Lower lobe of right lung (tissue), 2 donors: Measurements from ENCODE around the gene MED13. TPM values are rescaled to one million over a fixed set of nuclear protein-coding genes. Genes with fewer than 3 reads are reported as not detected.

ENCODE experiments used
- ATAC-seq, 2 donors: fragments of 200-7000 bp; cut with Tn5 transposase; one replicate each; pipeline ENCODE4 v1.9.1; 2020 to 2022; ENCODE audit warnings: mild to moderate bottlenecking in 2 of 2, moderate library complexity in 2 of 2
- DNase-seq: peaks from one replicate; pipeline ENCODE4 v3.0.0-alpha.2; 2020
- H3K27ac ChIP-seq: fragments of 200-600 bp; one replicate; pipeline ENCODE4 v1.8.0; 2022
- H3K27me3 ChIP-seq: fragments of 200-600 bp; one replicate; pipeline ENCODE4 v1.8.0; 2022; ENCODE audit warnings: low read depth
- H3K36me3 ChIP-seq: fragments of 200-600 bp; one replicate; pipeline ENCODE4 v1.8.0; 2022; ENCODE audit warnings: mild to moderate bottlenecking
- H3K4me1 ChIP-seq: fragments of 200-600 bp; one replicate; pipeline ENCODE4 v1.8.0; 2022
- H3K4me3 ChIP-seq: fragments of 200-600 bp; one replicate; pipeline ENCODE4 v1.8.0; 2022; ENCODE audit warnings: mild to moderate bottlenecking
- H3K9me3 ChIP-seq: fragments of 200-600 bp; one replicate; pipeline ENCODE4 v1.8.0; 2022
- CTCF ChIP-seq: fragments of 200-600 bp; IDR thresholded peaks from one replicate; pipeline ENCODE4 v1.8.0; 2022; ENCODE audit warnings: antibody characterized with exemption, mild to moderate bottlenecking
- intact Hi-C: fragments of 100-400 bp; cut with DNase I; formaldehyde crosslinking; loops from one replicate; pipeline ENCODE4 v1.11.0; 2022
- total RNA-seq: library from RNA; stranded (reverse); fragmentation: NEBNext Ultra II Directional; extraction: Animal tissue kit (Norgen Biotek cat#: 25700); gene quantifications from one replicate; pipeline ENCODE4 v1.2.1, GENCODE V29; 2021
- donor health status: DM: no; HTN: yes; CAD: no; lungs with severe emphysema.

MED13 gene
- total RNA-seq, 1 donor from 2014 or later: 67.9 TPM

DNA sequence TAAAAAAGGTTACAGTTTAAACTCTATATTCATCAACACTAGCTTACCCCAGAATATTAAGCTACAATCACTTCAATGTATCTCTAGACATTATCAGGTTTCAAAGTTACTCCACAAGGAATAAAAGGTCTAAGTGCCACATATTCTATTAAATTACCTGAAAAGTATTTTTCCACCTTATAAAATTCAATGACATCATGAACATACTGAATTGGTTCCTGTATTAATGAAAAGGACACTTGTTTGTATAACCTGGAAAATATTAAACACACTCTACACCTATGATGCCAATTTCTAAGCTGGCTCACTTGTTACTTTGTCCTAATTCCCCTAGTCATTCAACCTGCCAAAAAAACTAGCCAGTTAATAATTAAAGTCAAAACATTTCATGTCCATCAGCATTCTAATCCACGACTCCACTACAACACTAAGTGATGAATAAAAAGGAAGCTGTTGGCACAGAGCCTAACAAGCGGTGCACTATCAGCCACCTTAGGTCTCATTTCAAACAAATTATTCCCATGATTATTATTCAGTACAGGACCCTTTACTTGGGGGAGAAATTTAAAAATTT is 12.2 kb downstream of the MED13 start:
- intact Hi-C loops: no loop called here

GRCh38 chr17:62051053-62051452 is 14.0 kb downstream of the MED13 start:
- DNase-seq (no peak), ATAC-seq (no peak)
- intact Hi-C loops: no loop called here
- peaks cover 82% of the 10 kb centered on the region for H3K36me3 ChIP-seq
- peaks cover 25% of the 10 kb centered on the region for H3K4me1 ChIP-seq
- TF ChIP-seq CTCF: no peak
- no peaks in the 10 kb centered on the region for H3K9me3 ChIP-seq
- no peak overlapping the region for H3K4me3 ChIP-seq
- H3K27me3 ChIP-seq: no peaks in the 10 kb centered on the region
- no peak overlapping the region for H3K27ac ChIP-seq

More for the DNA sequence above, 12.2 kb downstream of the MED13 start:
- no peaks in the 10 kb centered on the region for H3K9me3 ChIP-seq
- DNase-seq (no peak), ATAC-seq (no peak)
- no peaks in the 10 kb centered on the region for H3K27me3 ChIP-seq
- no peak for TF ChIP-seq CTCF
- no peak overlapping the region for H3K27ac ChIP-seq
- H3K36me3 ChIP-seq: peaks cover 76% of the 10 kb centered on the region
- H3K4me1 ChIP-seq: peaks cover 43% of the 10 kb centered on the region
- no peak overlapping the region for H3K4me3 ChIP-seq

- intact Hi-C loops: no loop called here
- ATAC-seq (no peak), DNase-seq (no peak)
- H3K36me3 ChIP-seq: peaks cover 85% of the 10 kb centered on the region
- H3K27ac ChIP-seq: no peak overlapping the region
- H3K9me3 ChIP-seq: no peaks in the 10 kb centered on the region
- H3K4me1 ChIP-seq: peaks cover 15% of the 10 kb centered on the region
- H3K4me3 ChIP-seq: no peak overlapping the region
- no peak for TF ChIP-seq CTCF
- no peaks in the 10 kb centered on the region for H3K27me3 ChIP-seq
These were observed 15.8 kb downstream of the MED13 start for GRCh38 chr17:62049299-62049698.

DNA sequence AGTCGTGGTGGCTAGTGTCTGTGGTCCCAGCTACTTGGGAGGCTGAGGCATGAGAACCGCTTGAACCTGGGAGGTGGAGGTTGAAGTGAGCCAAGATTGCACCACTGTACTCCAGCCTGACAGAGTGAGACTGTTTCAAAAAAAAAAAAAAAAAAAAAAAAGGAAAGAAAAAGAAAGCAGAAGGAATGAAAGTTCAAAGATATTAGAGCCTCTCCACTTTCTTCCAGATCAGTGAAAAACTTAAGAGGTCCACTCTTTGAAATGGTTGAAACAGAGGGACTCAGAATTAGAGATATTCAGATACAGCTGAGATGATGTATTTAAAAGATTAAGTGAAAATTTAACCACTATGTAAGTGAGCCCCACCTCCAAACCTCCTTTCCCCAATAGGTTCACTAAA is 16.8 kb downstream of the MED13 start:
- Histone ChIP-seq H3K9me3 (no peaks in the 10 kb centered on the region), H3K4me1 (peaks cover 5% of the 10 kb centered on the region), H3K27ac (no peak overlapping the region), H3K36me3 (peaks cover 85% of the 10 kb centered on the region), H3K27me3 (no peaks in the 10 kb centered on the region), H3K4me3 (no peak overlapping the region)
- intact Hi-C loops: no loop called here
- DNase-seq (no peak), ATAC-seq (no peak)
- no peak for TF ChIP-seq CTCF

GRCh38 chr17:62045517-62045916 is 19.6 kb downstream of the MED13 start:
- TF ChIP-seq CTCF: no peak
- Histone ChIP-seq H3K36me3 (peaks cover 83% of the 10 kb centered on the region), H3K27me3 (no peaks in the 10 kb centered on the region), H3K9me3 (no peaks in the 10 kb centered on the region), H3K27ac (no peak overlapping the region), H3K4me3 (no peak overlapping the region), H3K4me1 (no peaks in the 10 kb centered on the region)
- ATAC-seq: no peak
- intact Hi-C loops: no loop called here
- DNase-seq: no peak
